Loucy (cell line): ENCODE measurements around the gene CABLES1.

Experiments used
- EZH2phosphoT487 ChIP-seq: fragments of 200-600 bp; IDR thresholded peaks from 2 replicates; pipeline ENCODE4 v1.6.1; 2018; ENCODE audit warnings: antibody characterized with exemption, mild to moderate bottlenecking, moderate library complexity, borderline replicate concordance
- TF ChIP-seq, protein P1 (sequence below): fragments of 200-600 bp; sonication (generic); conservative IDR thresholded peaks from 2 replicates; pipeline ENCODE4 v1.5.1; 2014; ENCODE audit warnings: mild to moderate bottlenecking, antibody characterized with exemption, low read length

DNA sequence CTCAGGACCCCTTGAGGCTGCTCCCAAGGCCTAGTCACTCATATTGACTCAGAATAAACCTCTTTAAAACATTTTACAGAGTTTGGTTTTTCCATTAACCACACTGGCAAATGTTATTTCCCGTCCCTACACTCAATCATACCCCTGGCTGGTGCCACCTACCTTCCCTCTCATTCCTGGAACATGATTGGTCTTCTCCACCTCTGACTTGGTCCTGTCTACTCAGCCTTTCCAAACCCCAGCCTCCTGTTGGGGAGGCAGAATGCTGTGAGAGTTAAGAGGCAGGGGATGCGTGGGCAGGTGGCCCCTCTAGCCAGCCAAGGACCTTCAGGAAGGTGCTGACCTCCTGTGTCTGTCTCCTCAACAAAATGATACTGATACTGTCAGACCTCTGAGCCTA, 149.3 kb downstream of the CABLES1 start:
- TF ChIP-seq, protein P1, sequence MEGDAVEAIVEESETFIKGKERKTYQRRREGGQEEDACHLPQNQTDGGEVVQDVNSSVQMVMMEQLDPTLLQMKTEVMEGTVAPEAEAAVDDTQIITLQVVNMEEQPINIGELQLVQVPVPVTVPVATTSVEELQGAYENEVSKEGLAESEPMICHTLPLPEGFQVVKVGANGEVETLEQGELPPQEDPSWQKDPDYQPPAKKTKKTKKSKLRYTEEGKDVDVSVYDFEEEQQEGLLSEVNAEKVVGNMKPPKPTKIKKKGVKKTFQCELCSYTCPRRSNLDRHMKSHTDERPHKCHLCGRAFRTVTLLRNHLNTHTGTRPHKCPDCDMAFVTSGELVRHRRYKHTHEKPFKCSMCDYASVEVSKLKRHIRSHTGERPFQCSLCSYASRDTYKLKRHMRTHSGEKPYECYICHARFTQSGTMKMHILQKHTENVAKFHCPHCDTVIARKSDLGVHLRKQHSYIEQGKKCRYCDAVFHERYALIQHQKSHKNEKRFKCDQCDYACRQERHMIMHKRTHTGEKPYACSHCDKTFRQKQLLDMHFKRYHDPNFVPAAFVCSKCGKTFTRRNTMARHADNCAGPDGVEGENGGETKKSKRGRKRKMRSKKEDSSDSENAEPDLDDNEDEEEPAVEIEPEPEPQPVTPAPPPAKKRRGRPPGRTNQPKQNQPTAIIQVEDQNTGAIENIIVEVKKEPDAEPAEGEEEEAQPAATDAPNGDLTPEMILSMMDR = no peak
- no peak for TF ChIP-seq EZH2phosphoT487
